ENCODE data around the gene PRPS1. TPM values are rescaled to one million over a fixed set of nuclear protein-coding genes. Genes with fewer than 3 reads are reported as not detected.
A peak's percentile ranks its signal among the peaks of the same experiment; 100 is the strongest.

Gene PRPS1
- total RNA-seq, 1 donor from 2014 or later: 14.0 TPM

DNA sequence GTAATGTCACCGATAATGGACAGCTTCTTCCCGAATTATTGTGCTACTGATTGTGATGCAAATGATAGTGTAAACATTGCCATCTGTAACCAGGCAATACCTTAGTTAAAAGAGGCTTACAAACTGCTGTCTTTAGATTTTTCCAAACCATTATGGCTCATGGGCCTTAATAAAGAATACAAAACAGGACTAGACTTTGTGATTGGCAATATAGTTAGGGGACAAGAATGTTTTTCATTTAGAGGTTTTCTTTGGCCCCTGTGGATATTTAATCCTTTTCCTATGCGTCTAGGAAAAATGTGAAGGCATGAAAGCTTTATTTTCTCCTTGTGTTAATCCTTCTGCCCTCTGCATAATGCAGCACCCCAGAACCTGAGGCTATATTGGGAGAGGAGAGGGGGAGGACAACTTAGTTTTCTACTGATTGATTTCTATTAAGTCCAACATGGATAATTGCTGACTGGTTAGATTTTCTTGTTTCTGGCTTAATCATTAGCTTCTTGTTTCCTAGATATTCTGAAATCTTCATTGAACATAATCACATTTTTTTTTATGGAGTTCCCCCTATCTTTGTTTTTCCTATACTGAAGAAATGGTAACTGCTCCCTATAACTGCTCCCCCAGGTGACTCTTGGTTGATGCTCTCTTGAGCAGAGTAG lies 1.9 kb downstream of the PRPS1 start:
- H3K4me1 ChIP-seq: no peaks in the 10 kb centered on the region
- intact Hi-C loops (cut with DNase I): no loop called here
- TF ChIP-seq, protein P1, sequence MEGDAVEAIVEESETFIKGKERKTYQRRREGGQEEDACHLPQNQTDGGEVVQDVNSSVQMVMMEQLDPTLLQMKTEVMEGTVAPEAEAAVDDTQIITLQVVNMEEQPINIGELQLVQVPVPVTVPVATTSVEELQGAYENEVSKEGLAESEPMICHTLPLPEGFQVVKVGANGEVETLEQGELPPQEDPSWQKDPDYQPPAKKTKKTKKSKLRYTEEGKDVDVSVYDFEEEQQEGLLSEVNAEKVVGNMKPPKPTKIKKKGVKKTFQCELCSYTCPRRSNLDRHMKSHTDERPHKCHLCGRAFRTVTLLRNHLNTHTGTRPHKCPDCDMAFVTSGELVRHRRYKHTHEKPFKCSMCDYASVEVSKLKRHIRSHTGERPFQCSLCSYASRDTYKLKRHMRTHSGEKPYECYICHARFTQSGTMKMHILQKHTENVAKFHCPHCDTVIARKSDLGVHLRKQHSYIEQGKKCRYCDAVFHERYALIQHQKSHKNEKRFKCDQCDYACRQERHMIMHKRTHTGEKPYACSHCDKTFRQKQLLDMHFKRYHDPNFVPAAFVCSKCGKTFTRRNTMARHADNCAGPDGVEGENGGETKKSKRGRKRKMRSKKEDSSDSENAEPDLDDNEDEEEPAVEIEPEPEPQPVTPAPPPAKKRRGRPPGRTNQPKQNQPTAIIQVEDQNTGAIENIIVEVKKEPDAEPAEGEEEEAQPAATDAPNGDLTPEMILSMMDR (IDR thresholded peaks at IDR 0.05): no peak
- H3K27me3 ChIP-seq: no peaks in the 10 kb centered on the region
- H3K27ac ChIP-seq: no peak overlapping the region
- no peaks in the 10 kb centered on the region for H3K36me3 ChIP-seq
- DNase-seq (ENCODE audit: low spot score in 2 of 2): no peak
- no peaks in the 10 kb centered on the region for H3K9me3 ChIP-seq
- H3K4me3 ChIP-seq: peak overlapping the region in 1 of 2 donors; percentile 74

DNA sequence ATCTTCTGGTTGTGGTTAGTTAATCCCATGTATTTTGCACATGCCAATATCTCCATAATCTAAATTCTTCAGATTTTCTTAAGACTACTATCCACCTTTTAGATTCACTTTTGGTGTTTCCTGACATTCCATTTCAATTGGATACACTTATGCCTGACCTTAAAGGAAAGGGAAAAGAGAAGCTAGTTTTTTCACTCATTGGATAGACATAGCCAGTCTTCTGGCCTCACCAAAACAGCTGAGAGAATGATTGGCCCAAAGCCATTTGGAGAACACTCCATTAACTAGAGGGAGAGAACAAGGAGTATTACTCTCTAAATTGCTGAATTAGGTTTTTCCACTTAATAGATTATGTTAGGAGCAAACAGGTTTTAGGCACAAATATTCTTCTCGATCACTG lies 4.0 kb downstream of the PRPS1 start:
- TF ChIP-seq, protein P1 (IDR thresholded peaks at IDR 0.05): no peak
- no peak for DNase-seq (ENCODE audit: low spot score in 2 of 2)
- H3K9me3 ChIP-seq: no peaks in the 10 kb centered on the region
- H3K4me3 ChIP-seq: no peak overlapping the region
- intact Hi-C loops (cut with DNase I): no loop called here
- no peaks in the 10 kb centered on the region for H3K36me3 ChIP-seq
- H3K27ac ChIP-seq: no peak overlapping the region
- H3K4me1 ChIP-seq: no peaks in the 10 kb centered on the region
- no peaks in the 10 kb centered on the region for H3K27me3 ChIP-seq

DNA sequence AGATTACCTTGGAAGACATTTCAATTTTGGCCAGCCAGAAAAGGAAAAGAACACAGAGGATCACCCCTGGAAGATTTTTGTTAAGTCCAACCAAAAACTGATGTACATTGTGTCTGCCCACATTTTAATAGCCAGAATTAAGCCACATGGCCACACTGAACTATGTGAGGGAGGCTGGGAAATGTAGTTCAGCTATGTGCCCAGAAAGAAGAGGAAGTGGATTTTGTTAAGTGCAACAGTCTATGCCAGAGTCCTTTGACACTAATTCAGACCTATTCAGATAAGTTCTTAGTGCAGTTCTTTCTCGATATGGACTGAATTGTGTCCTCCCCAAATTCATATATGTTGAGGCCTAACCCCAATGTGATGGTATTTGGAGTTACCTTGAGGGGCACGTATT lies 18.4 kb downstream of the PRPS1 start:
- TF ChIP-seq, protein P1 (IDR thresholded peaks at IDR 0.05): no peak
- no peaks in the 10 kb centered on the region for H3K4me1 ChIP-seq
- H3K27ac ChIP-seq: no peak overlapping the region
- intact Hi-C loops (cut with DNase I): no loop called here
- H3K27me3 ChIP-seq: no peaks in the 10 kb centered on the region
- peaks cover 6 to 23% of the 10 kb centered on the region in 2 donors for H3K36me3 ChIP-seq
- no peak overlapping the region for H3K4me3 ChIP-seq
- H3K9me3 ChIP-seq: no peaks in the 10 kb centered on the region
- DNase-seq (ENCODE audit: low spot score in 2 of 2): no peak

DNA sequence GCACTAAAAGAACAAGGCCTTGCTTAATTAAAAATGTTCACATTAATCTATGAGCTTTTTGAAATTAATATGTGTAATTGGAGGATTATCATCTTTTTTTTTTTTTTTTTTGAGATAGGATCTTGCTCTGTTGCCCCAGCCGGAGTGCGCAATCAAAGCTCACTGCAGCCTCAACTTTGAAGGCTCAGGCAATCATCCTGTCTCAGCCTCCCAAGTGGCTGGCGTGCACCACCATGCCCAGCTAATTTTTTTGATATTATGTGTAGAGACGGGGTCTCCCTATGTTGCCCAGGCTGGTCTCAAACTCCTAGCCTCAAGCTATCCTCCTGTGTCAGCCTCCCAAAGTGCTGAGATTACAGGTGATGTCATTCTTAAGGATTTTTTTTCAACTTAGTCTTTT lies 20.0 kb downstream of the PRPS1 start:
- no peaks in the 10 kb centered on the region for H3K4me1 ChIP-seq
- DNase-seq (ENCODE audit: low spot score in 2 of 2): no peak
- TF ChIP-seq, protein P1 (IDR thresholded peaks at IDR 0.05): no peak
- no peak overlapping the region for H3K27ac ChIP-seq
- intact Hi-C loops (cut with DNase I): no loop called here
- H3K36me3 ChIP-seq: peaks cover 6 to 23% of the 10 kb centered on the region in 2 donors
- H3K4me3 ChIP-seq: no peak overlapping the region
- H3K9me3 ChIP-seq: no peaks in the 10 kb centered on the region
- H3K27me3 ChIP-seq: no peaks in the 10 kb centered on the region

DNA sequence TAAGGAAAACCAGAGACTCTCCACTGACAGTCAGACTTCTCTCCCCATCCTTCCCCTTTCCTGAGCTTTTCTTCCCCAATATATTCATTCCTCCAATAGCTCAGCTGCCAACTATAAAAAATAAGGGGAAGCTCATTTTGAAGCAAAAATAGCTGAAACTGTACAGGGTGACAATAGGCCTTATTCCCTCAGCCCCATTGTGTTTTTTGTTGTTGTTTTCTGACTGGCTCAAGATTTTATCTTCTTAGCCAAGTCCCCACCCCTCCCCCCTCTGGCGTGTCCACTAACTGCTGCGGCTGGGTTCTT lies 26.2 kb downstream of the PRPS1 start:
- TF ChIP-seq, protein P1 (IDR thresholded peaks at IDR 0.05): no peak
- Histone ChIP-seq H3K27ac (peak overlapping the region; percentile 48 to 63), H3K27me3 (no peaks in the 10 kb centered on the region), H3K4me3 (no peak overlapping the region), H3K4me1 (peaks cover 0 to 3% of the 10 kb centered on the region in 2 donors), H3K36me3 (peaks cover 0 to 5% of the 10 kb centered on the region in 2 donors), H3K9me3 (no peaks in the 10 kb centered on the region)
- no peak for DNase-seq (ENCODE audit: low spot score in 2 of 2)
- intact Hi-C loops (cut with DNase I): loop anchor here (2.0 to 10.0 kb wide), 2 partner anchors 26 to 240 kb away; partner anchors contain the start of gene PRPS1

Data from ascending aorta (tissue), 2 donors.